Liver (tissue), 3 donors: ENCODE measurements around the gene PTPRC.

Source experiments
- ATF3 ChIP-seq: IDR thresholded peaks from 2 replicates; pipeline ENCODE4 v1.6.1; 2016; ENCODE audit warnings: antibody characterized with exemption
- RAD21 ChIP-seq, 2 donors: IDR thresholded peaks; 2 replicates each; pipeline ENCODE4 v1.6.1; 2016; ENCODE audit warnings: antibody characterized with exemption in 2 of 2, mild to moderate bottlenecking in 2 of 2
- SP1 ChIP-seq: IDR thresholded peaks from 2 replicates; pipeline ENCODE4 v1.6.1; 2018; ENCODE audit warnings: antibody characterized with exemption, mild to moderate bottlenecking
- TAF1 ChIP-seq: conservative IDR thresholded peaks from 2 replicates; pipeline ENCODE4 v1.6.1; 2016; ENCODE audit warnings: antibody characterized with exemption, mild to moderate bottlenecking
- YY1 ChIP-seq: IDR thresholded peaks from 2 replicates; pipeline ENCODE4 v1.6.1; 2016; ENCODE audit warnings: antibody characterized with exemption, mild to moderate bottlenecking
- TF ChIP-seq, protein P1 (sequence below): fragments of 150-350 bp; IDR thresholded peaks from 2 replicates; pipeline ENCODE4 v1.5.1; 2017; ENCODE audit warnings: improper control_type of control experiment, low read depth, low read length; ENCODE audit not compliant: missing input control
- donor health status: healthy.
- donor health status: healthy.

GRCh38 chr1:198672124-198672523, 33.3 kb downstream of the PTPRC start:
- TF ChIP-seq TAF1: no peak
- TF ChIP-seq, protein P1, sequence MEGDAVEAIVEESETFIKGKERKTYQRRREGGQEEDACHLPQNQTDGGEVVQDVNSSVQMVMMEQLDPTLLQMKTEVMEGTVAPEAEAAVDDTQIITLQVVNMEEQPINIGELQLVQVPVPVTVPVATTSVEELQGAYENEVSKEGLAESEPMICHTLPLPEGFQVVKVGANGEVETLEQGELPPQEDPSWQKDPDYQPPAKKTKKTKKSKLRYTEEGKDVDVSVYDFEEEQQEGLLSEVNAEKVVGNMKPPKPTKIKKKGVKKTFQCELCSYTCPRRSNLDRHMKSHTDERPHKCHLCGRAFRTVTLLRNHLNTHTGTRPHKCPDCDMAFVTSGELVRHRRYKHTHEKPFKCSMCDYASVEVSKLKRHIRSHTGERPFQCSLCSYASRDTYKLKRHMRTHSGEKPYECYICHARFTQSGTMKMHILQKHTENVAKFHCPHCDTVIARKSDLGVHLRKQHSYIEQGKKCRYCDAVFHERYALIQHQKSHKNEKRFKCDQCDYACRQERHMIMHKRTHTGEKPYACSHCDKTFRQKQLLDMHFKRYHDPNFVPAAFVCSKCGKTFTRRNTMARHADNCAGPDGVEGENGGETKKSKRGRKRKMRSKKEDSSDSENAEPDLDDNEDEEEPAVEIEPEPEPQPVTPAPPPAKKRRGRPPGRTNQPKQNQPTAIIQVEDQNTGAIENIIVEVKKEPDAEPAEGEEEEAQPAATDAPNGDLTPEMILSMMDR: no peak
- no peak for TF ChIP-seq YY1
- no peak for TF ChIP-seq RAD21 (IDR thresholded peaks at IDR 0.05)
- TF ChIP-seq ATF3: no peak
- no peak for TF ChIP-seq SP1
